ENCODE data around the gene ODC1. TPM values are rescaled to one million over a fixed set of nuclear protein-coding genes. Genes with fewer than 3 reads are reported as not detected.

Gene ODC1
- total RNA-seq, 1 donor from 2014 or later, result 715 TPM

GRCh38 chr2:10471046-10471571 lies 23.0 kb upstream of the ODC1 start:
- FAIRE-seq (no peak), DNase-seq (ENCODE audit: low read depth) (no peak)
- H3K36me3 ChIP-seq (ENCODE audit: control insufficient read depth, insufficient read depth, low read length), result no peaks in the 10 kb centered on the region
- no peaks in the 10 kb centered on the region for H3K27me3 ChIP-seq (ENCODE audit: control insufficient read depth, insufficient read depth, low read length)
- H3K4me3 ChIP-seq (ENCODE audit: low read depth, low read length), result no peak overlapping the region
- TF ChIP-seq, protein P1, sequence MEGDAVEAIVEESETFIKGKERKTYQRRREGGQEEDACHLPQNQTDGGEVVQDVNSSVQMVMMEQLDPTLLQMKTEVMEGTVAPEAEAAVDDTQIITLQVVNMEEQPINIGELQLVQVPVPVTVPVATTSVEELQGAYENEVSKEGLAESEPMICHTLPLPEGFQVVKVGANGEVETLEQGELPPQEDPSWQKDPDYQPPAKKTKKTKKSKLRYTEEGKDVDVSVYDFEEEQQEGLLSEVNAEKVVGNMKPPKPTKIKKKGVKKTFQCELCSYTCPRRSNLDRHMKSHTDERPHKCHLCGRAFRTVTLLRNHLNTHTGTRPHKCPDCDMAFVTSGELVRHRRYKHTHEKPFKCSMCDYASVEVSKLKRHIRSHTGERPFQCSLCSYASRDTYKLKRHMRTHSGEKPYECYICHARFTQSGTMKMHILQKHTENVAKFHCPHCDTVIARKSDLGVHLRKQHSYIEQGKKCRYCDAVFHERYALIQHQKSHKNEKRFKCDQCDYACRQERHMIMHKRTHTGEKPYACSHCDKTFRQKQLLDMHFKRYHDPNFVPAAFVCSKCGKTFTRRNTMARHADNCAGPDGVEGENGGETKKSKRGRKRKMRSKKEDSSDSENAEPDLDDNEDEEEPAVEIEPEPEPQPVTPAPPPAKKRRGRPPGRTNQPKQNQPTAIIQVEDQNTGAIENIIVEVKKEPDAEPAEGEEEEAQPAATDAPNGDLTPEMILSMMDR (IDR thresholded peaks at IDR 0.05; ENCODE audit: insufficient read depth, low read length, severe bottlenecking), result no peak

DNA sequence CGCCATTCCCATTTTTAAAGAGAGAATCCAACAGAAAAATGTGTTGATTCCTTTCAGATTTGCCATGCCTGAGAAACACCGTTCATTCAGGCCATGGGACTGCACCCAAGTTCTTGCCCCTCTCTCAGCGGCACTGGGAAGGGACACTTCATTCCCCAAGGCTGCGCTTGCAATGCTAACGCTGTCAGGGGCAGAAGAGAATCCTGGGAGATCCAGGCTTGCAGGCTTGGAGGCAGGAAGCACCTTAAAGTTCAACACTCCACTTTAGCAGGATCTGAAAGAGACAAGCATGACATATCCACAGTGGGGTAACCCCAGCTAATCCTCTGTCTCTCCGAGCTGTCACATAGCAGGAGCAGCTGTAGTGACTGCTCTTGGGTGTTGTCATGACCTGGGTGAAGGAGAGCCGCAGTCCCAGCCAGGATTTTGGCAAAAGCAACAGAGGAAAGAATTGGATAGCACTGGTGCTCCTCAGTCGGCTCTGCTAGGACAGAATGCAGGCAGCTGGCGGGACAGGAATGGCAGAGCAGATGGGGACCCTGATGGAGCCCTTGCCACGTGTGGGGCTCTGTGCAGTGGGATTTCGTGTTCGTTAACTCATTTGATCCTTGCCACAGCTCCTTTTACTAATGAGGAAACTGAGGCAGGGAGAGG lies 22.0 kb upstream of the ODC1 start:
- Histone ChIP-seq H3K4me3 (ENCODE audit: low read depth, low read length) (no peak overlapping the region), H3K27me3 (ENCODE audit: control insufficient read depth, insufficient read depth, low read length) (no peaks in the 10 kb centered on the region), H3K36me3 (ENCODE audit: control insufficient read depth, insufficient read depth, low read length) (no peaks in the 10 kb centered on the region)
- no peak for FAIRE-seq
- no peak for DNase-seq (ENCODE audit: low read depth)
- TF ChIP-seq, protein P1 (IDR thresholded peaks at IDR 0.05; ENCODE audit: insufficient read depth, low read length, severe bottlenecking), result no peak

DNA sequence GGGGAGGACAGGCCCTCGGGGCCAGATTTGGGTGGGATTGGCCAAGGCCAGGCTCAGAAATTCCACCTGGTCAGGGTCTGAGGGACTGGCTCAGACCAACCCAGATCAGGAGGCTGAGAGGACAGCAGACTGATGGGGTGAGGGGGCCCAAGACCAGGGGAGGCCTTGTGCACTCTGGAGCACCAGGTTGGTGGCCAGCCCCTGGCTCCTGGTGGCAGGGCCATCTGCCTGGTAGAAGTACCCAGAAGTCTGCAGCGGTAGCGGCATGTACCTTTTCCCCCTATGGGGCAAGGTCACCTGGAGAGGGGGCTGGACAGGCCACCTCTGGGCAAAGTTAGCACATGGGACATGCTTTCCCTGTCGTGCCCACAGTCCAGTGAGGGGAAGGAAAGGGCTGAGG lies 21.2 kb upstream of the ODC1 start:
- FAIRE-seq, result no peak
- Histone ChIP-seq H3K4me3 (ENCODE audit: low read depth, low read length) (no peak overlapping the region), H3K36me3 (ENCODE audit: control insufficient read depth, insufficient read depth, low read length) (no peaks in the 10 kb centered on the region), H3K27me3 (ENCODE audit: control insufficient read depth, insufficient read depth, low read length) (no peaks in the 10 kb centered on the region)
- DNase-seq (ENCODE audit: low read depth), result no peak
- TF ChIP-seq, protein P1 (IDR thresholded peaks at IDR 0.05; ENCODE audit: insufficient read depth, low read length, severe bottlenecking), result no peak

- Histone ChIP-seq H3K36me3 (ENCODE audit: control insufficient read depth, insufficient read depth, low read length) (no peaks in the 10 kb centered on the region), H3K4me3 (ENCODE audit: low read depth, low read length) (no peak overlapping the region), H3K27me3 (ENCODE audit: control insufficient read depth, insufficient read depth, low read length) (no peaks in the 10 kb centered on the region)
- DNase-seq (ENCODE audit: low read depth) (no peak), FAIRE-seq (no peak)
- TF ChIP-seq, protein P1 (IDR thresholded peaks at IDR 0.05; ENCODE audit: insufficient read depth, low read length, severe bottlenecking), result no peak
Measured at GRCh38 chr2:10467401-10467800, 19.3 kb upstream of the ODC1 start.

GRCh38 chr2:10466801-10467200 lies 18.7 kb upstream of the ODC1 start:
- TF ChIP-seq, protein P1 (IDR thresholded peaks at IDR 0.05; ENCODE audit: insufficient read depth, low read length, severe bottlenecking), result no peak
- DNase-seq (ENCODE audit: low read depth) (no peak), FAIRE-seq (no peak)
- H3K36me3 ChIP-seq (ENCODE audit: control insufficient read depth, insufficient read depth, low read length), result no peaks in the 10 kb centered on the region
- no peak overlapping the region for H3K4me3 ChIP-seq (ENCODE audit: low read depth, low read length)
- no peaks in the 10 kb centered on the region for H3K27me3 ChIP-seq (ENCODE audit: control insufficient read depth, insufficient read depth, low read length)

DNA sequence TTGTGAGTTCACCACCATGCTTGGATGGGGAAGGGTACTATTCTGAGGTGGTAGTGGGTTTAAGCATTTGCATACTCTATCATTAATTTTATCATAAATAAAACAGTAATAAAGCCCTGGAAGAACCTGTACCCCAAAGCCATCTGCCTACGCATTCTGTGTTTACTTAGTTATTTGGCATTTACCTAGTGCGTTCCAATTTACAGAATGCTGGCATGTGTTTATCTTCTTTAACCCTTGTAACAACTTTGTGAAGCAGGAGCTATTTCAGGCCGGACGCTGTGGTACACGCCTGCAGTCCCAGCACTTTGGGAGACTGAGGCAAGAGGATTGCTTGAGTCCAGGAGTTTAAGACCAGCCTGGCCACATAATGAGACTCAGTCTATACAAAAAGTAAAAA lies 17.8 kb upstream of the ODC1 start:
- Histone ChIP-seq H3K36me3 (ENCODE audit: control insufficient read depth, insufficient read depth, low read length) (no peaks in the 10 kb centered on the region), H3K4me3 (ENCODE audit: low read depth, low read length) (no peak overlapping the region), H3K27me3 (ENCODE audit: control insufficient read depth, insufficient read depth, low read length) (no peaks in the 10 kb centered on the region)
- no peak for DNase-seq (ENCODE audit: low read depth)
- TF ChIP-seq, protein P1 (IDR thresholded peaks at IDR 0.05; ENCODE audit: insufficient read depth, low read length, severe bottlenecking), result no peak
- FAIRE-seq, result no peak
